ENCODE measurements around the gene KIFC3. TPM values are rescaled to one million over a fixed set of nuclear protein-coding genes. Genes with fewer than 3 reads are reported as not detected.

Gene KIFC3
- total RNA-seq, 5 donors from 2014 or later (not counting 1 experiment from before 2014, with no cell fraction given): 0.78 to 4.1 (median 2.7) TPM

- Mint-ChIP-seq H3K27ac (no peak overlapping the region), H3K27me3 (no peaks in the 10 kb centered on the region), H3K4me1 (peaks cover 15 to 22% (median 17%) of the 10 kb centered on the region in 3 donors), H3K36me3 (peaks cover 16% of the 10 kb centered on the region), H3K4me3 (no peak overlapping the region), H3K9me3 (no peaks in the 10 kb centered on the region)
- ChIA-PET CTCF (no interaction called here), POLR2A (no interaction called here)
- peaks cover 8 to 15% of the 10 kb centered on the region in 2 experiments for H3K4me1 ChIP-seq (ENCODE audit: control insufficient read depth in 1 of 2, extremely low read depth in 1 of 2, insufficient read depth in 2 of 2, low read length in 2 of 2)
- no peaks in the 10 kb centered on the region for H3K9me3 ChIP-seq
- WGBS (ENCODE audit: insufficient coverage): 93% methylated on average over 14 of the region's 24 CpGs
- DNase-seq (no peak), ATAC-seq (replicated peaks in 1 of 4) (no peak)
- peaks cover 6 to 26% of the 10 kb centered on the region in 2 donors for H3K36me3 ChIP-seq (ENCODE audit: control insufficient read depth in 2 of 2, extremely low read depth in 1 of 2, insufficient read depth in 1 of 2, low read length in 1 of 2)
- no peak overlapping the region for H3K27ac ChIP-seq (ENCODE audit: low read length)
- H3K4me3 ChIP-seq (ENCODE audit: control insufficient read depth in 1 of 2, extremely low read depth in 1 of 2, low read length in 1 of 2): no peak overlapping the region
- no peaks in the 10 kb centered on the region for H3K27me3 ChIP-seq (replicated peaks in 1 of 2; ENCODE audit: control insufficient read depth in 2 of 2, extremely low read depth in 1 of 2, insufficient read depth in 2 of 2, low read length in 1 of 2)
Observed at GRCh38 chr16:57740423-57741071, 61.7 kb downstream of the KIFC3 start.

DNA sequence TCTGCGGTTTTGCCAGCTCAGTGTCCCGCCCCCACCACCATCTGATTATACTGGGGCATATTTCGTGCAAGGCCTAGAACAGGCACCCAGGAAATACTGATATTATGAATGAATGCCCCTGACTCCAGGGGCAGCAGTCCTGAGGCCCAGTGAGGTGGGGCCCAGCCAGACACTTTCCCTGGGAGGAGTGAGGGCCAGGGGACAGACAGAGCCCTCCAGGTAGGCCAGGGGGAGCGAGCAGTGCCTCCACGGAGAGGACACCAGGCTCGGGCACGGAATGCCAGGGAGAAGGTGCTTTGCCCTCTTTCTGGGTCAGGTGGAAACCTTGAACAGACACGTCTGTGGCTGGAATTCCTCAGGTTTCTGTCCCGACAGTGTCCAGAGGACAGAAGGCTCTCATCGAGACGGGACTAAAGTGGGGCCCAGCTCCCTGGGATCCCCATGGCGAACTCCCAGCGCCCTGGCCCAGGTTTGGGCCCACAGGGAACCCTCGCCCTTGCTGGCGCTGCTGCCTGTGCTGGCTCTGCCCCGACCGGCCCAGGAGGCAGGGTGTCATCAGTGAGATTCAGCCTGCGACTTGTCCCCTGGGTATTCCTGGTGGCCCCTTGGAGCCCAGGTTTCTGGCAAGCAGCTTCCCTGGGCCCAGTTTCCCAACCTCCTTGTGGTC, 62.4 kb downstream of the KIFC3 start:
- peaks cover 6 to 26% of the 10 kb centered on the region in 2 donors for H3K36me3 ChIP-seq (ENCODE audit: control insufficient read depth in 2 of 2, extremely low read depth in 1 of 2, insufficient read depth in 1 of 2, low read length in 1 of 2)
- H3K4me1 ChIP-seq (ENCODE audit: control insufficient read depth in 1 of 2, extremely low read depth in 1 of 2, insufficient read depth in 2 of 2, low read length in 2 of 2): peaks cover 8 to 16% of the 10 kb centered on the region in 2 experiments
- H3K27ac ChIP-seq (ENCODE audit: low read length): no peak overlapping the region
- no peaks in the 10 kb centered on the region for H3K27me3 ChIP-seq (replicated peaks in 1 of 2; ENCODE audit: control insufficient read depth in 2 of 2, extremely low read depth in 1 of 2, insufficient read depth in 2 of 2, low read length in 1 of 2)
- POLR2A ChIA-PET: no interaction called here
- 90% methylated on average over 15 of the region's 18 CpGs for WGBS (ENCODE audit: insufficient coverage)
- no peaks in the 10 kb centered on the region for H3K9me3 ChIP-seq
- H3K4me3 ChIP-seq (ENCODE audit: control insufficient read depth in 1 of 2, extremely low read depth in 1 of 2, low read length in 1 of 2): no peak overlapping the region
- no peaks in the 10 kb centered on the region for H3K27me3 Mint-ChIP-seq
- peaks cover 19 to 27% (median 21%) of the 10 kb centered on the region in 3 donors for H3K4me1 Mint-ChIP-seq
- CTCF ChIA-PET: no interaction called here
- ATAC-seq (replicated peaks in 1 of 4) (no peak), DNase-seq (no peak)
- H3K9me3 Mint-ChIP-seq: no peaks in the 10 kb centered on the region
- H3K4me3 Mint-ChIP-seq: no peak overlapping the region
- H3K36me3 Mint-ChIP-seq: peaks cover 16% of the 10 kb centered on the region
- H3K27ac Mint-ChIP-seq: no peak overlapping the region

- Histone ChIP-seq H3K36me3 (ENCODE audit: control insufficient read depth in 2 of 2, extremely low read depth in 1 of 2, insufficient read depth in 1 of 2, low read length in 1 of 2) (peaks cover 6 to 22% of the 10 kb centered on the region in 2 donors), H3K4me3 (ENCODE audit: control insufficient read depth in 1 of 2, extremely low read depth in 1 of 2, low read length in 1 of 2) (no peak overlapping the region), H3K27ac (ENCODE audit: low read length) (no peak overlapping the region), H3K4me1 (ENCODE audit: control insufficient read depth in 1 of 2, extremely low read depth in 1 of 2, insufficient read depth in 2 of 2, low read length in 2 of 2) (peaks cover 11 to 23% of the 10 kb centered on the region in 2 experiments), H3K27me3 (replicated peaks in 1 of 2; ENCODE audit: control insufficient read depth in 2 of 2, extremely low read depth in 1 of 2, insufficient read depth in 2 of 2, low read length in 1 of 2) (no peaks in the 10 kb centered on the region), H3K9me3 (no peaks in the 10 kb centered on the region)
- POLR2A ChIA-PET: no interaction called here
- no peak overlapping the region for H3K27ac Mint-ChIP-seq
- CTCF ChIA-PET: interaction anchor here in 1 of 2 donors (1.0 kb wide), 1 partner anchor 91 kb away, joined by 4 read pairs; no protein-coding TSS in a partner anchor
- 90% methylated on average over 6 of the region's 7 CpGs for WGBS (ENCODE audit: insufficient coverage)
- H3K27me3 Mint-ChIP-seq: no peaks in the 10 kb centered on the region
- H3K9me3 Mint-ChIP-seq: no peaks in the 10 kb centered on the region
- no peak overlapping the region for H3K4me3 Mint-ChIP-seq
- no peak for DNase-seq
- peaks cover 21 to 30% (median 24%) of the 10 kb centered on the region in 3 donors for H3K4me1 Mint-ChIP-seq
- peaks cover 12% of the 10 kb centered on the region for H3K36me3 Mint-ChIP-seq
- no peak for ATAC-seq (replicated peaks in 1 of 4)
Observed at GRCh38 chr16:57738844-57739243, 63.4 kb downstream of the KIFC3 start.

GRCh38 chr16:57736419-57737351, 65.6 kb downstream of the KIFC3 start:
- Mint-ChIP-seq H3K9me3 (peaks cover 4 to 11% (median 7%) of the 10 kb centered on the region in 3 donors), H3K27me3 (no peaks in the 10 kb centered on the region), H3K4me3 (peak overlapping the region; percentile 98 to 99 (median 98)), H3K4me1 (peaks cover 21 to 34% (median 28%) of the 10 kb centered on the region in 3 donors), H3K27ac (peak overlapping the region; percentile 96 to 98), H3K36me3 (peaks cover 3% of the 10 kb centered on the region)
- H3K9me3 ChIP-seq: no peaks in the 10 kb centered on the region
- peaks cover 6 to 8% of the 10 kb centered on the region in 2 donors for H3K36me3 ChIP-seq (ENCODE audit: control insufficient read depth in 2 of 2, extremely low read depth in 1 of 2, insufficient read depth in 1 of 2, low read length in 1 of 2)
- H3K27me3 ChIP-seq (replicated peaks in 1 of 2; ENCODE audit: control insufficient read depth in 2 of 2, extremely low read depth in 1 of 2, insufficient read depth in 2 of 2, low read length in 1 of 2): no peaks in the 10 kb centered on the region
- POLR2A ChIA-PET: interaction anchor here (0.6 to 1.6 kb wide), 4 partner anchors 8 to 496 kb away, joined by 3 to 4 read pairs (median 3); no protein-coding TSS in a partner anchor
- ATAC-seq (replicated peaks in 1 of 4): no peak
- 7% methylated on average over 13 of the region's 23 CpGs for WGBS (ENCODE audit: insufficient coverage)
- H3K4me1 ChIP-seq (ENCODE audit: control insufficient read depth in 1 of 2, extremely low read depth in 1 of 2, insufficient read depth in 2 of 2, low read length in 2 of 2): peaks cover 11 to 23% of the 10 kb centered on the region in 2 experiments
- peak in 32 of 35 experiments; percentile 13 to 73 (median 38) for DNase-seq
- CTCF ChIA-PET: interaction anchor here (0.6 to 2.3 kb wide), 12 partner anchors 20 to 1035 kb away, joined by 3 to 10 read pairs (median 4); partner anchors contain the start of genes CFAP20 (in 1 of the 2) and POLR2C (in 1 of the 2)
- H3K27ac ChIP-seq (ENCODE audit: low read length): peak overlapping the region; percentile 52
- peak overlapping the region; percentile 77 to 94 for H3K4me3 ChIP-seq (ENCODE audit: control insufficient read depth in 1 of 2, extremely low read depth in 1 of 2, low read length in 1 of 2)

DNA sequence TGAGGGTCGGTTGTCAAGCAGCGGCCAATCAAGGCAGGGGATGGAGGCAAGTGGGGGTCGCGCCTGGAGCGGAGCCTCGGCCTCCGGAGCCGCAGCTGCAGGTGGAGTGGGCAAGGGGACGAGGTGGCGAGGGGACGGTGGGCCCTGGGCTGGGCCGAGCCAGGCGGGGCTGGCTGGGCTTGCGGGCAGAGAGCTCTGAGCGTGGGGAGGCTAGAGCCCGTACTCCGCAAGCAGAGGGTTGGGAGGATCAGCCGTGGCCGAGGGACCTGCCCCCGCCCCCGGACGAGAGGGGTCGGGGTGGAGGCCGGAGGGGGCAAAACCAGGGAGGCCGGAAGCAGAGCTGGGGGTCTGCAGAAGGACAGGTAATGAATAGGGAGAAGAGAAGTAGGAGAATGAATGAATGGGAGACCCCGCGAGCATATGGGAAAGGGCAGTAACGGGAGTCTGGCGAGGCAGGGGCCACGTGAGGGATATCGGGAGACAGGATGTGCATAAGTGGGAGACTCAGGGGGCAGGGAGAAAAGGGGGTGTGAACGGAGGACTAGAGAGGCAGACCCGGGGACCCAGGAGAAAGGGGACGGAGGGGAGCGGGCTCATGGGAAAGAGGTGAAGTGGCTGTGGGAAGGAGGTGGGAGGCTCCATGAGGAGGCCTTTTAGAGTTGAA, 66.4 kb downstream of the KIFC3 start, which contains the start of gene KATNB1:
TSS of gene KATNB1 (plus strand) at position 16 of the 664 bp plus-strand sequence. CDS start 1,474 bp downstream, outside the sequence.
- Histone ChIP-seq H3K36me3 (ENCODE audit: control insufficient read depth in 2 of 2, extremely low read depth in 1 of 2, insufficient read depth in 1 of 2, low read length in 1 of 2) (peaks cover 3 to 5% of the 10 kb centered on the region in 2 donors), H3K27me3 (replicated peaks in 1 of 2; ENCODE audit: control insufficient read depth in 2 of 2, extremely low read depth in 1 of 2, insufficient read depth in 2 of 2, low read length in 1 of 2) (no peaks in the 10 kb centered on the region), H3K4me3 (ENCODE audit: control insufficient read depth in 1 of 2, extremely low read depth in 1 of 2, low read length in 1 of 2) (peak within 1 kb of the TSS; percentile 85 to 94), H3K4me1 (ENCODE audit: control insufficient read depth in 1 of 2, extremely low read depth in 1 of 2, insufficient read depth in 2 of 2, low read length in 2 of 2) (peaks cover 11 to 23% of the 10 kb centered on the region in 2 experiments), H3K27ac (ENCODE audit: low read length) (peak within 1 kb of the TSS; percentile 61), H3K9me3 (no peaks in the 10 kb centered on the region)
- Mint-ChIP-seq H3K9me3 (peaks cover 4 to 11% (median 10%) of the 10 kb centered on the region in 3 donors), H3K27me3 (no peaks in the 10 kb centered on the region), H3K4me3 (peak within 1 kb of the TSS; percentile 98 to 99 (median 98)), H3K36me3 (peaks cover 3% of the 10 kb centered on the region), H3K27ac (peak within 1 kb of the TSS; percentile 96 to 98), H3K4me1 (peaks cover 21 to 34% (median 28%) of the 10 kb centered on the region in 3 donors)
- DNase-seq (no peak), ATAC-seq (replicated peaks in 1 of 4) (peak in 1 of 4 experiments; percentile 17)
- CTCF ChIA-PET: interaction anchor here (0.7 to 2.3 kb wide), 14 partner anchors 21 to 1034 kb away, joined by 3 to 10 read pairs (median 4); partner anchors contain the start of genes CFAP20 (in 1 of the 2) and POLR2C (in 1 of the 2)
- POLR2A ChIA-PET: interaction anchor here (0.6 to 1.6 kb wide), 7 partner anchors 8 to 443 kb away, joined by 3 to 13 read pairs (median 3); no protein-coding TSS in a partner anchor
- WGBS (ENCODE audit: insufficient coverage): 1% methylated on average over 34 of the region's 35 CpGs

Data from T-cell (primary cell).